ENCODE measurements around the gene ALG6. TPM values are rescaled to one million over a fixed set of nuclear protein-coding genes. Genes with fewer than 3 reads are reported as not detected.
A peak's percentile ranks its signal among the peaks of the same experiment; 100 is the strongest.

The ALG6 gene
- total RNA-seq, 1 donor from 2014 or later: 8.4 TPM

DNA sequence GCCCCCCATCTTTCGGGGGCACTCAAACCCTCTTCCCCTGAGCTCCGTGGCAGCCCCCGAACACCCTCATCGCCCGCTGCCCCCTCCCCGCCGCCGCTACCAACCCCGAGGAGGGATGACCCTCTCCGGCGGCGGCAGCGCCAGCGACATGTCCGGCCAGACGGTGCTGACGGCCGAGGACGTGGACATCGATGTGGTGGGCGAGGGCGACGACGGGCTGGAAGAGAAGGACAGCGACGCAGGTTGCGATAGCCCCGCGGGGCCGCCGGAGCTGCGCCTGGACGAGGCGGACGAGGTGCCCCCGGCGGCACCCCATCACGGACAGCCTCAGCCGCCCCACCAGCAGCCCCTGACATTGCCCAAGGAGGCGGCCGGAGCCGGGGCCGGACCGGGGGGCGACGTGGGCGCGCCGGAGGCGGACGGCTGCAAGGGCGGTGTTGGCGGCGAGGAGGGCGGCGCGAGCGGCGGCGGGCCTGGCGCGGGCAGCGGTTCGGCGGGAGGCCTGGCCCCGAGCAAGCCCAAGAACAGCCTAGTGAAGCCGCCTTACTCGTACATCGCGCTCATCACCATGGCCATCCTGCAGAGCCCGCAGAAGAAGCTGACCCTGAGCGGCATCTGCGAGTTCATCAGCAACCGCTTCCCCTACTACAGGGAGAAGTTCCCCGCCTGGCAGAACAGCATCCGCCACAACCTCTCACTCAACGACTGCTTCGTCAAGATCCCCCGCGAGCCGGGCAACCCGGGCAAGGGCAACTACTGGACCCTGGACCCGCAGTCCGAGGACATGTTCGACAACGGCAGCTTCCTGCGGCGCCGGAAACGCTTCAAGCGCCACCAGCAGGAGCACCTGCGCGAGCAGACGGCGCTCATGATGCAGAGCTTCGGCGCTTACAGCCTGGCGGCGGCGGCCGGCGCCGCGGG, 44.2 kb upstream of the ALG6 start:
- TF ChIP-seq, protein P1, sequence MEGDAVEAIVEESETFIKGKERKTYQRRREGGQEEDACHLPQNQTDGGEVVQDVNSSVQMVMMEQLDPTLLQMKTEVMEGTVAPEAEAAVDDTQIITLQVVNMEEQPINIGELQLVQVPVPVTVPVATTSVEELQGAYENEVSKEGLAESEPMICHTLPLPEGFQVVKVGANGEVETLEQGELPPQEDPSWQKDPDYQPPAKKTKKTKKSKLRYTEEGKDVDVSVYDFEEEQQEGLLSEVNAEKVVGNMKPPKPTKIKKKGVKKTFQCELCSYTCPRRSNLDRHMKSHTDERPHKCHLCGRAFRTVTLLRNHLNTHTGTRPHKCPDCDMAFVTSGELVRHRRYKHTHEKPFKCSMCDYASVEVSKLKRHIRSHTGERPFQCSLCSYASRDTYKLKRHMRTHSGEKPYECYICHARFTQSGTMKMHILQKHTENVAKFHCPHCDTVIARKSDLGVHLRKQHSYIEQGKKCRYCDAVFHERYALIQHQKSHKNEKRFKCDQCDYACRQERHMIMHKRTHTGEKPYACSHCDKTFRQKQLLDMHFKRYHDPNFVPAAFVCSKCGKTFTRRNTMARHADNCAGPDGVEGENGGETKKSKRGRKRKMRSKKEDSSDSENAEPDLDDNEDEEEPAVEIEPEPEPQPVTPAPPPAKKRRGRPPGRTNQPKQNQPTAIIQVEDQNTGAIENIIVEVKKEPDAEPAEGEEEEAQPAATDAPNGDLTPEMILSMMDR (IDR thresholded peaks at IDR 0.05; ENCODE audit: partially characterized antibody, unreplicated experiment): no peak
- Mint-ChIP-seq H3K4me1 (ENCODE audit: low read depth, unreplicated experiment) (peaks cover 16% of the 10 kb centered on the region), H3K4me3 (ENCODE audit: unreplicated experiment) (peak overlapping the region; percentile 80), H3K36me3 (ENCODE audit: unreplicated experiment) (peaks cover 4% of the 10 kb centered on the region), H3K27ac (ENCODE audit: unreplicated experiment) (no peak overlapping the region), H3K27me3 (ENCODE audit: unreplicated experiment) (peaks cover 47% of the 10 kb centered on the region), H3K9me3 (ENCODE audit: unreplicated experiment) (peaks cover 14% of the 10 kb centered on the region)
- DNase-seq: peak; percentile 59

DNA sequence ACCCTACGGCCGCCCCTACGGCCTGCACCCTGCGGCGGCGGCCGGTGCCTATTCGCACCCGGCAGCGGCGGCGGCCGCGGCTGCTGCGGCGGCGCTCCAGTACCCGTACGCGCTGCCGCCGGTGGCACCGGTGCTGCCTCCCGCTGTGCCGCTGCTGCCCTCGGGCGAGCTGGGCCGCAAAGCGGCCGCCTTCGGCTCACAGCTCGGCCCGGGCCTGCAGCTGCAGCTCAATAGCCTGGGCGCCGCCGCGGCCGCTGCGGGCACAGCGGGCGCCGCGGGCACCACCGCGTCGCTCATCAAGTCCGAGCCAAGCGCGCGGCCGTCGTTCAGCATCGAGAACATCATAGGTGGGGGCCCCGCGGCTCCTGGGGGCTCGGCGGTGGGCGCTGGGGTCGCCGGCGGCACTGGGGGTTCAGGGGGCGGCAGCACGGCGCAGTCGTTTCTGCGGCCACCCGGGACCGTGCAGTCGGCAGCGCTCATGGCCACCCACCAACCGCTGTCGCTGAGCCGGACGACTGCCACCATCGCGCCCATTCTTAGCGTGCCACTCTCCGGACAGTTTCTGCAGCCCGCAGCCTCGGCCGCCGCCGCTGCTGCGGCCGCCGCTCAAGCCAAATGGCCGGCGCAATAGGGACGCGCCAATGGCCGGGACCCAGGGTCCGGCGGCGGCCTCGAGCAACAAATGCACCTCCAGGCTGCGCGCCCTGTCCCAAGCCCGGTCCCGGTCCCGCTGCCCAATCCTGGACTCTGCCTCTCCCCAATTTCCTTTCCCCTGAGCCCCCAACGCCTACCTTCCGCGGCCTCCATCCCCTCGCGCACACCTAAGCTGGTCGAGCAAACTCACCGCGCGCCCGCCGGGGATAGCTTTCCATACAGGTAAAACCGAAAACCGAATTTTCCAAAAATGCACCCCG, 43.3 kb upstream of the ALG6 start:
- peak overlapping the region; percentile 59 for H3K27ac Mint-ChIP-seq (ENCODE audit: unreplicated experiment)
- H3K4me3 Mint-ChIP-seq (ENCODE audit: unreplicated experiment): peak overlapping the region; percentile 79
- DNase-seq: peak; percentile 24
- H3K27me3 Mint-ChIP-seq (ENCODE audit: unreplicated experiment): peaks cover 45% of the 10 kb centered on the region
- H3K36me3 Mint-ChIP-seq (ENCODE audit: unreplicated experiment): peaks cover 4% of the 10 kb centered on the region
- peaks cover 14% of the 10 kb centered on the region for H3K9me3 Mint-ChIP-seq (ENCODE audit: unreplicated experiment)
- peaks cover 14% of the 10 kb centered on the region for H3K4me1 Mint-ChIP-seq (ENCODE audit: low read depth, unreplicated experiment)
- TF ChIP-seq, protein P1 (IDR thresholded peaks at IDR 0.05; ENCODE audit: partially characterized antibody, unreplicated experiment): no peak

DNA sequence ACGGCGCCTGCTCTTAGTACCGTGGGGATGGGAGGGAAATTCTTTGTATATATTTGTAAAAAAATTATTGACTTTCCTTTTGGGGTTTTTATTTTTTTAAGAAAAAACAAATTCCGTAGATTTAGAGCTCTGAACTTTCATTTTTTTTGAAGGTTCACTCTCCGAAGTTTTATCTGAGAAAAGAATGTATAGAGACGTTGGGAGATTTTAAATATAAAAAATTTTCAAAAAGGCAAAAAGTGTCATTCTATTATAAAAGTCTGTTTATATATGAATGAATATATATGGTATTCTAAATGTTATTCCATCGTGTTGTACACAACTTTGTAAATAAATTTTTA, 42.7 kb upstream of the ALG6 start:
- Mint-ChIP-seq H3K4me1 (ENCODE audit: low read depth, unreplicated experiment) (peaks cover 11% of the 10 kb centered on the region), H3K27ac (ENCODE audit: unreplicated experiment) (peak overlapping the region; percentile 59), H3K4me3 (ENCODE audit: unreplicated experiment) (peak overlapping the region; percentile 79), H3K27me3 (ENCODE audit: unreplicated experiment) (peaks cover 45% of the 10 kb centered on the region), H3K36me3 (ENCODE audit: unreplicated experiment) (peaks cover 4% of the 10 kb centered on the region), H3K9me3 (ENCODE audit: unreplicated experiment) (peaks cover 17% of the 10 kb centered on the region)
- DNase-seq: no peak
- TF ChIP-seq, protein P1 (IDR thresholded peaks at IDR 0.05; ENCODE audit: partially characterized antibody, unreplicated experiment): no peak

DNA sequence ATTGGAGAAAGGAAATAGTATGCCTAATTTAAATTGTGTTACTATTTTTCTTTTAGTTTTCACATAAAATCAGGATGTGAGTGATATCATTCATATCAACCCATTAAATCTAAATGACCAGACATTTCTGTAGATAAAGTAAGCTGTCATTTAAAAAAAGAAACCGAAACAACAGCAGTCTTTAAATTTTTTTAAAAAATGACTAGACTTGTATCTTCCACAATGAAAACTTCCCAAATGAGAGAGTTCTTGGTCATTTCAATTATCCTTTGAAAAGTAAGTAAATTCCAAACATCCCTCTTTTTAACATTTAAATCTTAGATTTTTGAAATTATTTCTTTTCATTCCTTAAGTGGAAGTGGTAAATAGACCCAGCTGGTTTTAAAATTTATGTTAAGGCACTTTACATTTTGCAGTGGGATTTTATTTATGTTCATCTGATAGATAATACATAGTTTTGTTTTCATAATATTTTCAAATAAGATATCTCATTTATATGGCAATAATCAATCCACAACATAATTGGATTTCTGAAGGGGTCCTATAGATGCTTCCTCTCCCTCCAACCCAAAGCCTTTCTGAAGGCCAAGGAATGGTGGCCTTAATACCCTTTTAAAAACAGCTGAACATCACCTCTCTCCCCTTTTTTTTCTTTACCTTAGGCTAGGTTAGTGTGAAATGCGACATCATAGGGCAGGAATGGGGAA, 42.0 kb upstream of the ALG6 start:
- TF ChIP-seq, protein P1 (IDR thresholded peaks at IDR 0.05; ENCODE audit: partially characterized antibody, unreplicated experiment): no peak
- Mint-ChIP-seq H3K27me3 (ENCODE audit: unreplicated experiment) (peaks cover 44% of the 10 kb centered on the region), H3K36me3 (ENCODE audit: unreplicated experiment) (peaks cover 4% of the 10 kb centered on the region), H3K9me3 (ENCODE audit: unreplicated experiment) (peaks cover 15% of the 10 kb centered on the region), H3K4me3 (ENCODE audit: unreplicated experiment) (no peak overlapping the region), H3K4me1 (ENCODE audit: low read depth, unreplicated experiment) (peaks cover 11% of the 10 kb centered on the region), H3K27ac (ENCODE audit: unreplicated experiment) (no peak overlapping the region)
- no peak for DNase-seq

Measured in glutamatergic neuron (in vitro differentiated cells).